Left ventricle myocardium inferior (tissue), 1 donor: Measurements from ENCODE around the gene PSAT1. TPM values are rescaled to one million over a fixed set of nuclear protein-coding genes. Genes with fewer than 3 reads are reported as not detected.

Experiments
- DNase-seq: peaks from one replicate; pipeline ENCODE4 v3.0.0-alpha.2; 2020
- H3K27ac ChIP-seq: fragments of 200-600 bp; replicated peaks from 2 replicates; pipeline ENCODE4 v1.8.0; 2021
- H3K27me3 ChIP-seq: fragments of 200-600 bp; 2 replicates; pipeline ENCODE4 v1.8.0; 2021; ENCODE audit warnings: low read depth
- H3K36me3 ChIP-seq: fragments of 200-600 bp; 2 replicates; pipeline ENCODE4 v1.8.0; 2021
- H3K4me1 ChIP-seq: fragments of 200-600 bp; 2 replicates; pipeline ENCODE4 v1.8.0; 2021
- H3K4me3 ChIP-seq: fragments of 200-600 bp; 2 replicates; pipeline ENCODE4 v1.8.0; 2021; ENCODE audit warnings: mild to moderate bottlenecking, moderate library complexity
- H3K9me3 ChIP-seq: fragments of 200-600 bp; replicated peaks from 2 replicates; pipeline ENCODE4 v1.8.0; 2021
- CTCF ChIP-seq: fragments of 200-600 bp; IDR thresholded peaks from 2 replicates; pipeline ENCODE4 v1.8.0; 2021; ENCODE audit warnings: antibody characterized with exemption, mild to moderate bottlenecking, borderline replicate concordance
- intact Hi-C: fragments of 100-400 bp; cut with micrococcal nuclease; formaldehyde crosslinking; loops from one replicate; pipeline ENCODE4 v1.11.0; 2022
- total RNA-seq: library from RNA; stranded (reverse); fragmentation: NEBNext Ultra II Directional; extraction: Animal tissue kit (Norgen Biotek cat#: 25700); gene quantifications from one replicate; pipeline ENCODE4 v1.2.1, GENCODE V29; 2021
- donor health status: DM: no; HTN: yes; CAD: no; lungs with severe emphysema.

Gene PSAT1
- total RNA-seq, 1 donor from 2014 or later, result 0.77 TPM

GRCh38 chr9:78351816-78352215 lies 54.9 kb downstream of the PSAT1 start:
- no peaks in the 10 kb centered on the region for H3K9me3 ChIP-seq
- no peak for DNase-seq
- H3K27me3 ChIP-seq, result peaks cover 1% of the 10 kb centered on the region
- H3K27ac ChIP-seq, result no peak overlapping the region
- no peak overlapping the region for H3K4me3 ChIP-seq
- no peak for TF ChIP-seq CTCF
- H3K36me3 ChIP-seq, result no peaks in the 10 kb centered on the region
- H3K4me1 ChIP-seq, result no peaks in the 10 kb centered on the region
- intact Hi-C loops, result no loop called here

GRCh38 chr9:78354324-78354973 lies 57.5 kb downstream of the PSAT1 start:
- Histone ChIP-seq H3K4me3 (no peak overlapping the region), H3K9me3 (no peaks in the 10 kb centered on the region), H3K27ac (no peak overlapping the region), H3K36me3 (no peaks in the 10 kb centered on the region), H3K4me1 (no peaks in the 10 kb centered on the region), H3K27me3 (peaks cover 22% of the 10 kb centered on the region)
- DNase-seq, result no peak
- intact Hi-C loops, result no loop called here
- no peak for TF ChIP-seq CTCF

- peaks cover 24% of the 10 kb centered on the region for H3K27me3 ChIP-seq
- H3K36me3 ChIP-seq, result no peaks in the 10 kb centered on the region
- H3K27ac ChIP-seq, result no peak overlapping the region
- no peaks in the 10 kb centered on the region for H3K9me3 ChIP-seq
- no peak for TF ChIP-seq CTCF
- no peak for DNase-seq
- no peak overlapping the region for H3K4me3 ChIP-seq
- H3K4me1 ChIP-seq, result no peaks in the 10 kb centered on the region
- intact Hi-C loops, result no loop called here
Measured at GRCh38 chr9:78354989-78355388, 58.1 kb downstream of the PSAT1 start.

- Histone ChIP-seq H3K4me3 (no peak overlapping the region), H3K4me1 (no peaks in the 10 kb centered on the region), H3K27me3 (peaks cover 24% of the 10 kb centered on the region), H3K27ac (no peak overlapping the region), H3K9me3 (no peaks in the 10 kb centered on the region), H3K36me3 (no peaks in the 10 kb centered on the region)
- intact Hi-C loops, result no loop called here
- no peak for TF ChIP-seq CTCF
- DNase-seq, result no peak
Measured at GRCh38 chr9:78356634-78357033, 59.7 kb downstream of the PSAT1 start.

GRCh38 chr9:78357165-78357873 lies 60.4 kb downstream of the PSAT1 start:
- no peaks in the 10 kb centered on the region for H3K9me3 ChIP-seq
- no peak for TF ChIP-seq CTCF
- H3K4me3 ChIP-seq, result no peak overlapping the region
- H3K27ac ChIP-seq, result no peak overlapping the region
- peaks cover 24% of the 10 kb centered on the region for H3K27me3 ChIP-seq
- H3K36me3 ChIP-seq, result no peaks in the 10 kb centered on the region
- H3K4me1 ChIP-seq, result no peaks in the 10 kb centered on the region
- DNase-seq, result no peak
- intact Hi-C loops, result no loop called here
